ENCODE results near the gene C12orf56.
"Not testable (repeated sequence)": the region's sequence is repeated elsewhere in the genome, so short reads cannot be mapped to it uniquely, and the experiment has no call there.

Gene C12orf56

DNA sequence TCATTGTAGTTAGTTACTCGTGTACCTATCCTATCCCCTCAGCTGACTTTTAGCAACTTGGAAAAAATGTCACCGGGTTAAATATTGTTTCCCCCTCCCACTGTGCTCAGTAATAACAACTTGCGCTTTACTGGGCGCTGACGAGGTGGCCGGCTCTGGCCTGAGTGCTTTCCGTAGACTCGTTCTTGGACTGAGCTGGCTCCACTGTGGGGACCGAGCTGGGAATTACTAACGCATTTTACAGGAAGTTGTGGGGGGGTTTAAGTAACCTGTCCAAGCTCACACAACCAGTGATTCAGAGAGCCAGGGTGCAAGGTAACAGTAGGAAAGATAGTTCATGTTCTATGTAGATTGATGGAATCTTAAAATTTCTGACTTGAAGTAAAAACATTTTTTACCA, 86.0 kb downstream of the C12orf56 start:
- DNase-seq (ENCODE audit: low read depth) = no peak
- no peak overlapping the region for H3K4me3 ChIP-seq (ENCODE audit: low read depth, low read length)
- no peak for TF ChIP-seq CTCF (IDR thresholded peaks at IDR 0.05; ENCODE audit: low read depth, low read length, missing control alignments)

GRCh38 chr12:64299628-64300027, 90.9 kb downstream of the C12orf56 start:
- H3K4me3 ChIP-seq (ENCODE audit: low read depth, low read length) = no peak overlapping the region
- no peak for TF ChIP-seq CTCF (IDR thresholded peaks at IDR 0.05; ENCODE audit: low read depth, low read length, missing control alignments)
- DNase-seq (ENCODE audit: low read depth) = no peak

DNA sequence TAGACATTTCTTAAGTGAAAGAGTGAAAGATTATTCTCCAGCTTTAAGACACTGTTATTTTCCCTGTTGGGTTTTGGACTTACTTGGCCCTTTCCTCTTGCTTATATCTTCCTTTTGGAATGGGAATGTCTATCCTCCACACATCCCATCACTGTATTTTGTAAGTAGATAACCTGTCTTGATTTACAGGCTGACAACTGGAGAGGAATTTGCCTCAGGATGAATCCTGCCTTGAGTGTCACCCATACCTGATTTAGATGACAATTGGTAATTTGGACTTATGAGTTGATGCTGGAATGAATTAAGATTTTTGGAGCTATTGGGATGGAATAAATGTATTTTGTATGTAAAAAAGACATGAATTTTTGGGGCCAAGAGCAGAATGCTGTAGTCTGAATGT, 94.3 kb downstream of the C12orf56 start:
- TF ChIP-seq CTCF (IDR thresholded peaks at IDR 0.05; ENCODE audit: low read depth, low read length, missing control alignments) = no peak
- H3K4me3 ChIP-seq (ENCODE audit: low read depth, low read length) = no peak overlapping the region
- DNase-seq (ENCODE audit: low read depth) = no peak

DNA sequence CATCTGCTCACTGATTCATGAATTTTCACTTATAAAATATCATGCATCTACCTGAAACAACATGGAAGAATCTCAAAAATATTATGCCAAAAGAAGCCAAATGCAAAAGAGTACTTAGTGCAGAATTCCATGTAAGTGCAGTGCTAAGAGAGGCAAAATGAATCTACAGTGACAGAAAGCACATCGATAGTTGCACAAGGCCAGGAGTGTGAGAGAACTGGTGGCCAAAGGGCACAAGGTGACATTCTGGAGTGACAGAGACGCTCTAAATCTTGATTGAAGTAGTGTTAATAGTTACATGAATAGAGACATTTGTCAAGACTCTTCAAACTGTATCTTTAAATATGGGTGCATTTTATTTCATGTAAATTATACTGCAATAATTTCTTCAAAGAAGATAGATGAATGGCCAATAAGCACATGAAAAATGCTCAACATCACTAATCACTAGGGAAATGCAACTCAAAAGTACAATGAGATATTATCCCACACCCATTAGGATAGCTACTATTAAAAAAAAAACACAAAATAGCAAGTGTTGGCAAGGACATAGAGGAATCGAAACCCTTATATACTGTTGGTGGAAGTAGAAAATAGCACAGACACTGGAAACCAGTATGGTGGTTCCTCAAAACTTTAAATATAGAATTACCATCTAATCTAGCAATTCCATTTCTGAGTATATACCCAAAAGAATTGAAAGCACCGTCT, 96.7 kb downstream of the C12orf56 start:
- no peak for DNase-seq (ENCODE audit: low read depth)
- no peak for TF ChIP-seq CTCF (IDR thresholded peaks at IDR 0.05; ENCODE audit: low read depth, low read length, missing control alignments)
- no peak overlapping the region for H3K4me3 ChIP-seq (ENCODE audit: low read depth, low read length)

DNA sequence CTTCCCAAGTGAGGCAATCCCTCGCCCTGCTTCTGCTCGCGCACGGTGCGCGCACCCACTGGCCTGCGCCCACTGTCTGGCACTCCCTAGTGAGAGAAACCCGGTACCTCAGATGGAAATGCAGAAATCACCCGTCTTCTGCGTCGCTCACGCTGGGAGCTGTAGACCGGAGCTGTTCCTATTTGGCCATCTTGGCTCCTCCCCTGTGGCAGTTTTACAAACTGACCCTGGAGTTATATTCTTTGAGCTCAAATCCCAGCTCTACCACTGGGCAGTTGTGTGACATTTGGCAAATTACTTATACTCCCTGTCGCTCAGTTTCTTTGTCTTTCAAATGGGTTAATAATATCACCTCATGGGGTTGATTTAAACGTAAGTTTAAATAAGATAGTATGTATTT, 97.4 kb downstream of the C12orf56 start:
- not testable (repeated sequence) for DNase-seq (ENCODE audit: low read depth); H3K4me3 ChIP-seq (ENCODE audit: low read depth, low read length)

GRCh38 chr12:64286521-64286920, 104.0 kb downstream of the C12orf56 start:
- no peak for TF ChIP-seq CTCF (IDR thresholded peaks at IDR 0.05; ENCODE audit: low read depth, low read length, missing control alignments)
- H3K4me3 ChIP-seq (ENCODE audit: low read depth, low read length) = no peak overlapping the region
- DNase-seq (ENCODE audit: low read depth) = no peak

DNA sequence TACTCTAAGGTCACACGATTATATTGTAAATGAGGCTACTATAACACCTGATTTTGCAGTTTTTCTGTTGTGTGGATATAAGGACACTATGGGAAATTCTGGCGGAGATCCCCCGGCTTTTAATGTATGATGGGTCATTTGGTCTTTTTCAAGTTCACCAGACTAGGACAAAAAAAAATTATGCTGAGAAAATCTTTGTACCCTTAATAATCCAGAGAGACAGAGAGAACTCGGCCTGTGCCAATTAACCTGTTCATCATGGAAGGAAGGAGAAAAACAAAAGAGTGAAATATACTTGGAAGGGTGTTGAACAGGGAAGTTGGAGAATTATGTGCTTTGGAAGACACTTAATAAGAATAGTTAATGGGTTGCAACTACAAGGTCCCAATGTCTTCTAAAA, 106.3 kb downstream of the C12orf56 start:
- no peak overlapping the region for H3K4me3 ChIP-seq (ENCODE audit: low read depth, low read length)
- DNase-seq (ENCODE audit: low read depth) = no peak
- no peak for TF ChIP-seq CTCF (IDR thresholded peaks at IDR 0.05; ENCODE audit: low read depth, low read length, missing control alignments)
